ENCODE results near the gene COLEC12.

COLEC12 gene

DNA sequence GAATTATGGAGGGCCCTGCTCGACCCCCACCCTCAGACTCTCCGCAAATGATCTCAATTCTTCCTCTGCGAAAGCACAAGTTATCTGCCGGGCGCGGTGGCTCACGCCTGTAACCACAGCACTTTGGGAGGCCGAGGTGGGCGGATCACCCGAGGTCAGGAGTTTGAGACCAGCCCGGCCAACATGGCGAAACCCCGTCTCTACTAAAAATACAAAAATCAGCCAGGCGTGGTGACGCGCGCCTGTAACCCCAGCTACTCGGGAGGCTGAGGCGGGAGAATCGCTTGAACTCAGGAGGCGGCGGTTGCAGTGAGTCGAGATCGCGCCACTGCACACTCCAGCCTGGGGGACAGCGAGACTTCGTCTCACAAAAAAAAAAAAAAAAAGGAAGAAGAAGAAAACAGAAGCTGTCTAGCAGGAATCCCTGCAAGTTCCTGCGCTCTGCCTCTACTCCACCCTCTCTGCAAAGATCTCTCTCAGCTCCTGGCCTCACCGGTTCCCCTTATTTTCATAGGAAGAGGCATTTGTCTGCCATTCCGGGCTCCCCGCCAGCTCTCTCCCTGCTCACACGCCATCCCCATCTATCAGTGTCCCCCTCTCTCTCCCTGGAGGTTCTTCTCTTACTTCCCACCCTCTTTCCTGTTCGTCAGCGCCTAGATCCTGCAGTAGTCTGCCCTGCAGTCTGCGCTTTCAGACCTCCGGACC, 13.5 kb upstream of the COLEC12 start:
- no peaks in the 10 kb centered on the region for H3K36me3 ChIP-seq
- no peak overlapping the region for H3K27ac ChIP-seq
- H3K4me3 ChIP-seq (ENCODE audit: low read depth, low read length) = no peak overlapping the region
- H3K9me3 ChIP-seq (ENCODE audit: severe bottlenecking) = peaks cover 2% of the 10 kb centered on the region
- H3K27me3 ChIP-seq (ENCODE audit: insufficient read depth, low read depth, severe bottlenecking) = no peaks in the 10 kb centered on the region
- TF ChIP-seq CTCF (IDR thresholded peaks at IDR 0.05; ENCODE audit: low read depth, low read length) = no peak
- no peak for DNase-seq

GRCh38 chr18:512957-513356, 12.5 kb upstream of the COLEC12 start:
- Histone ChIP-seq H3K9me3 (ENCODE audit: severe bottlenecking) (peaks cover 2% of the 10 kb centered on the region), H3K27me3 (ENCODE audit: insufficient read depth, low read depth, severe bottlenecking) (no peaks in the 10 kb centered on the region), H3K27ac (no peak overlapping the region), H3K36me3 (no peaks in the 10 kb centered on the region), H3K4me3 (ENCODE audit: low read depth, low read length) (no peak overlapping the region)
- no peak for TF ChIP-seq CTCF (IDR thresholded peaks at IDR 0.05; ENCODE audit: low read depth, low read length)
- no peak for DNase-seq

GRCh38 chr18:508835-509234, 8.3 kb upstream of the COLEC12 start:
- H3K27me3 ChIP-seq (ENCODE audit: insufficient read depth, low read depth, severe bottlenecking) = no peaks in the 10 kb centered on the region
- DNase-seq = no peak
- no peak for TF ChIP-seq CTCF (IDR thresholded peaks at IDR 0.05; ENCODE audit: low read depth, low read length)
- no peak overlapping the region for H3K27ac ChIP-seq
- H3K9me3 ChIP-seq (ENCODE audit: severe bottlenecking) = peaks cover 2% of the 10 kb centered on the region
- no peaks in the 10 kb centered on the region for H3K36me3 ChIP-seq
- H3K4me3 ChIP-seq (ENCODE audit: low read depth, low read length) = no peak overlapping the region

DNA sequence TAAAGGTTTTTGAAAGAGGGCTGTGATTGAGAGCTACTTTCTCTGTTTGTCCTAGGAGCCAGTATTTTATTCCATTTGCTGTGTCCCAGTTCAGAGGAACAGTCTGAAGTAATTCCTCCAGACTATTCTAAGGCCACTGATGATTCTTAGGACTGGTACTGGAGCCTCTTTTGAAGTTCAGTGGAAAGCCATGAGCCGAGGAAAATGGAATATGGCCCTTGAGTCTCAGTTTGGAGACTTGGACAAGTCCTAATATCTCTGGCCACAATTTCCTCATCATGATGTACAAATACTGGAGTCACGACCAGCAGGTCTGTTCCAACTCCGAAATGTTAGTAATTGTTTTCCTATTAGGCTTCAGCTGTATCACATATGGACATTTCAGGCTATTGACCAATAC, 7.1 kb upstream of the COLEC12 start:
- Histone ChIP-seq H3K36me3 (no peaks in the 10 kb centered on the region), H3K27me3 (ENCODE audit: insufficient read depth, low read depth, severe bottlenecking) (no peaks in the 10 kb centered on the region), H3K9me3 (ENCODE audit: severe bottlenecking) (no peaks in the 10 kb centered on the region), H3K4me3 (ENCODE audit: low read depth, low read length) (no peak overlapping the region), H3K27ac (no peak overlapping the region)
- no peak for TF ChIP-seq CTCF (IDR thresholded peaks at IDR 0.05; ENCODE audit: low read depth, low read length)
- no peak for DNase-seq

GRCh38 chr18:506801-507200, 6.3 kb upstream of the COLEC12 start:
- no peak for TF ChIP-seq CTCF (IDR thresholded peaks at IDR 0.05; ENCODE audit: low read depth, low read length)
- Histone ChIP-seq H3K36me3 (no peaks in the 10 kb centered on the region), H3K27me3 (ENCODE audit: insufficient read depth, low read depth, severe bottlenecking) (no peaks in the 10 kb centered on the region), H3K9me3 (ENCODE audit: severe bottlenecking) (no peaks in the 10 kb centered on the region), H3K4me3 (ENCODE audit: low read depth, low read length) (no peak overlapping the region), H3K27ac (no peak overlapping the region)
- no peak for DNase-seq

- Histone ChIP-seq H3K9me3 (ENCODE audit: severe bottlenecking) (no peaks in the 10 kb centered on the region), H3K27me3 (ENCODE audit: insufficient read depth, low read depth, severe bottlenecking) (peaks cover 3% of the 10 kb centered on the region), H3K36me3 (no peaks in the 10 kb centered on the region), H3K4me3 (ENCODE audit: low read depth, low read length) (no peak overlapping the region), H3K27ac (no peak overlapping the region)
- no peak for DNase-seq
- TF ChIP-seq CTCF (IDR thresholded peaks at IDR 0.05; ENCODE audit: low read depth, low read length) = no peak
These were observed 5.8 kb upstream of the COLEC12 start for GRCh38 chr18:506264-506663.
